Iris pigment epithelial cell (primary cell): ENCODE results near the gene PRG3.
"Not testable (repeated sequence)": the region's sequence is repeated elsewhere in the genome, so short reads cannot be mapped to it uniquely, and the experiment has no call there.

Experiments used
- DNase-seq: peaks from one replicate; pipeline ENCODE4 v3.0.0-alpha.2; 2011; ENCODE audit warnings: low read depth

Gene PRG3

GRCh38 chr11:57338142-57338541 is 42.8 kb downstream of the PRG3 start, which contains the start of gene P2RX3:
P2RX3 (plus strand) TSS chr11:57338352; CDS start chr11:57338551, 199 bp downstream.
- no peak for DNase-seq

- not testable (repeated sequence) for DNase-seq
Observed at GRCh38 chr11:57336856-57337255, 44.1 kb downstream of the PRG3 start.

GRCh38 chr11:57336111-57336666 is 44.8 kb downstream of the PRG3 start:
- no peak for DNase-seq

- DNase-seq, result peak; percentile 84
Observed at GRCh38 chr11:57335343-57336110, 45.4 kb downstream of the PRG3 start, which contains the start of gene SSRP1. SSRP1 (minus strand) TSS chr11:57335892; CDS start chr11:57335121, 771 bp downstream.

GRCh38 chr11:57335023-57335342 is 46.0 kb downstream of the PRG3 start:
- DNase-seq, result no peak

GRCh38 chr11:57332694-57333440 is 48.1 kb downstream of the PRG3 start:
- peak; percentile 34 for DNase-seq

GRCh38 chr11:57331720-57332119 is 49.2 kb downstream of the PRG3 start:
- DNase-seq, result no peak

- no peak for DNase-seq
Observed at GRCh38 chr11:57330029-57330428, 50.9 kb downstream of the PRG3 start.

- no peak for DNase-seq
Observed at GRCh38 chr11:57327721-57328120, 53.2 kb downstream of the PRG3 start.
